Ramos (cell line): Measurements from ENCODE around the gene SLC6A12.

ENCODE experiments used
- in situ Hi-C: fragments of 300-500 bp; cut with MboI; formaldehyde crosslinking; loops from one replicate; pipeline ENCODE4 v1.14.3; 2022; ENCODE audit warnings: low sequenced_read_pairs; ENCODE audit not compliant: unreplicated experiment

The SLC6A12 gene

GRCh38 chr12:168763-169525, 45.0 kb downstream of the SLC6A12 start:
- in situ Hi-C loops: no loop called here

GRCh38 chr12:167959-168600, 45.9 kb downstream of the SLC6A12 start:
- in situ Hi-C loops: no loop called here

GRCh38 chr12:166425-167075, 47.4 kb downstream of the SLC6A12 start:
- in situ Hi-C loops: no loop called here

GRCh38 chr12:165862-166368, 48.0 kb downstream of the SLC6A12 start:
- in situ Hi-C loops: no loop called here

GRCh38 chr12:164207-164606, 49.8 kb downstream of the SLC6A12 start:
- in situ Hi-C loops: no loop called here

GRCh38 chr12:163406-163986, 50.5 kb downstream of the SLC6A12 start:
- in situ Hi-C loops: no loop called here

GRCh38 chr12:162467-163307, 51.3 kb downstream of the SLC6A12 start:
- in situ Hi-C loops: no loop called here

GRCh38 chr12:161823-162222, 52.1 kb downstream of the SLC6A12 start:
- in situ Hi-C loops: no loop called here

- in situ Hi-C loops: no loop called here
Observed at GRCh38 chr12:160858-161257, 53.1 kb downstream of the SLC6A12 start.

- in situ Hi-C loops: no loop called here
Observed at GRCh38 chr12:159156-159782, 54.7 kb downstream of the SLC6A12 start.

GRCh38 chr12:157644-158043, 56.3 kb downstream of the SLC6A12 start:
- in situ Hi-C loops: no loop called here

GRCh38 chr12:156945-157344, 57.0 kb downstream of the SLC6A12 start:
- in situ Hi-C loops: no loop called here

GRCh38 chr12:155646-156045, 58.3 kb downstream of the SLC6A12 start:
- in situ Hi-C loops: no loop called here

GRCh38 chr12:155006-155405, 59.0 kb downstream of the SLC6A12 start:
- in situ Hi-C loops: no loop called here

- in situ Hi-C loops: no loop called here
Observed at GRCh38 chr12:154058-154457, 59.9 kb downstream of the SLC6A12 start.

GRCh38 chr12:153080-153746, 60.7 kb downstream of the SLC6A12 start:
- in situ Hi-C loops: no loop called here

- in situ Hi-C loops: no loop called here
Observed at GRCh38 chr12:152440-152839, 61.5 kb downstream of the SLC6A12 start.

- in situ Hi-C loops: no loop called here
Observed at GRCh38 chr12:151579-151978, 62.4 kb downstream of the SLC6A12 start.
